GM12878 (cell line): ENCODE measurements around the gene IZUMO1. TPM values are rescaled to one million over a fixed set of nuclear protein-coding genes. Genes with fewer than 3 reads are reported as not detected.
A peak's percentile ranks its signal among the peaks of the same experiment; 100 is the strongest.

Experiments
- ATAC-seq: fragments of 200-7000 bp; cut with Tn5 transposase; 3 replicates; pipeline ENCODE4 v1.9.1; 2020; ENCODE audit warnings: mild to moderate bottlenecking, moderate library complexity
- BruUV-seq: library from RNA; stranded (reverse); fragments of 400-500 nt; replicated peaks from 2 replicates; lab custom pipeline; 2021; lab: Mats Ljungman, UMichigan
- CTCF ChIA-PET: fragments of 300-600 bp; sonication (Branson Sonifier 250); formaldehyde crosslinking; extraction: SDS; loops from one replicate; lab custom pipeline; 2021; ENCODE audit warnings: inconsistent platforms; lab: Yijun Ruan, JAX
- POLR2A ChIA-PET: fragments of 350-600 bp; formaldehyde crosslinking; extraction: SDS; loops from one replicate; lab custom pipeline; 2021; ENCODE audit warnings: inconsistent platforms; lab: Charles Lee
- RAD21 ChIA-PET: fragments of 300-600 bp; sonication (Branson Sonifier 250); formaldehyde crosslinking; loops from one replicate; lab custom pipeline; 2023; ENCODE audit warnings: antibody characterized with exemption; ENCODE audit not compliant: unreplicated experiment; lab: Charles Lee
- SMC1A ChIA-PET: fragments of 300-600 bp; sonication (Branson Sonifier 250); formaldehyde crosslinking; loops from one replicate; lab custom pipeline; 2023; ENCODE audit not compliant: unreplicated experiment, uncharacterized antibody; lab: Charles Lee
- DNase-seq: peaks from one replicate; pipeline ENCODE4 v3.0.0-alpha.2; 2011; ENCODE audit warnings: low read depth, low spot score
- FAIRE-seq: peaks from 3 replicates; lab custom pipeline; 2011; peaks lifted over from hg19 to GRCh38; lab: Jason Lieb, UNC
- H2AFZ ChIP-seq: 2 replicates; pipeline ENCODE4 v1.6.0; 2011; ENCODE audit warnings: low read depth, low read length, control low read depth; ENCODE audit not compliant: control insufficient read depth
- H3K27ac ChIP-seq: 2 replicates; pipeline ENCODE4 v1.5.1; 2011; ENCODE audit warnings: control low read depth; ENCODE audit not compliant: control insufficient read depth, insufficient read depth
- H3K27me3 ChIP-seq, 2 experiments: replicated peaks in 1 of 2; 2 replicates each; pipeline versions ENCODE4 v1.6.0 to v1.6.1; 2011; ENCODE audit warnings: low read length in 1 of 2; ENCODE audit not compliant: control insufficient read depth in 2 of 2, insufficient read depth in 2 of 2
- H3K36me3 ChIP-seq, 2 experiments: 2 replicates each; pipeline ENCODE4 v1.5.1; 2011; ENCODE audit warnings: low read length in 1 of 2; ENCODE audit not compliant: control insufficient read depth in 2 of 2, insufficient read depth in 2 of 2
- H3K4me1 ChIP-seq: 2 replicates; pipeline ENCODE4 v1.6.1; 2011; ENCODE audit warnings: mild to moderate bottlenecking, low read length, moderate library complexity, mixed read lengths; ENCODE audit not compliant: control insufficient read depth, insufficient read depth
- H3K4me2 ChIP-seq: 2 replicates; pipeline ENCODE4 v1.6.0; 2011; ENCODE audit warnings: control low read depth; ENCODE audit not compliant: control insufficient read depth, insufficient read depth
- H3K4me3 ChIP-seq: fragments of 200-600 bp; sonication (generic); 2 replicates; pipeline ENCODE4 v1.5.1; 2016
- H3K79me2 ChIP-seq: 2 replicates; pipeline ENCODE4 v1.6.0; 2011; ENCODE audit warnings: low read length; ENCODE audit not compliant: control insufficient read depth, insufficient read depth
- H3K9ac ChIP-seq: 2 replicates; pipeline ENCODE4 v1.8.0; 2011; ENCODE audit warnings: low read length, control low read depth, mixed read lengths; ENCODE audit not compliant: control insufficient read depth, insufficient read depth
- H3K9me3 ChIP-seq: replicated peaks from 3 replicates; pipeline ENCODE4 v1.5.1; 2011; ENCODE audit warnings: mild to moderate bottlenecking, low read length; ENCODE audit not compliant: control insufficient read depth, insufficient read depth
- H4K20me1 ChIP-seq: 2 replicates; pipeline ENCODE4 v1.6.0; 2011; ENCODE audit not compliant: control insufficient read depth, insufficient read depth
- ATF7 ChIP-seq: fragments of 450-650 bp; IDR thresholded peaks from 2 replicates; pipeline ENCODE4 v1.6.1; 2016; ENCODE audit warnings: low read depth, mild to moderate bottlenecking
- BCL11A ChIP-seq: IDR thresholded peaks from 2 replicates; pipeline ENCODE4 v1.6.1; 2011; ENCODE audit warnings: low read depth, low read length
- BHLHE40 ChIP-seq, 2 experiments: fragments of 450-650 bp in 1 of 2; IDR thresholded peaks; 2 replicates each; pipeline ENCODE4 v1.6.1; 2011 to 2017; ENCODE audit warnings: low read depth in 2 of 2, borderline replicate concordance in 1 of 2, improper control_type of control experiment in 1 of 2, low read length in 1 of 2, mild to moderate bottlenecking in 1 of 2
- CREM ChIP-seq: IDR thresholded peaks from 2 replicates; pipeline ENCODE4 v1.6.1; 2014; ENCODE audit warnings: antibody characterized with exemption, low read depth
- EZH2 ChIP-seq: IDR thresholded peaks from 2 replicates; pipeline ENCODE4 v1.6.1; 2012; ENCODE audit warnings: low read depth, mild to moderate bottlenecking, control low read depth, inconsistent platforms, low read length, borderline replicate concordance; ENCODE audit not compliant: control insufficient read depth
- HCFC1 ChIP-seq: fragments of 150-350 bp; IDR thresholded peaks from 2 replicates; pipeline ENCODE4 v1.6.1; 2014; ENCODE audit warnings: low read length
- IKZF1 ChIP-seq: fragments of 450-650 bp; conservative IDR thresholded peaks from 2 replicates; pipeline ENCODE4 v1.6.1; 2017; ENCODE audit warnings: antibody characterized with exemption, mild to moderate bottlenecking
- RB1 ChIP-seq: fragments of 450-650 bp; formaldehyde crosslinking; IDR thresholded peaks from 2 replicates; pipeline ENCODE4 v1.6.1; 2017; ENCODE audit warnings: mild to moderate bottlenecking, borderline replicate concordance
- RBBP5 ChIP-seq: fragments of 200-600 bp; sonication (generic); conservative IDR thresholded peaks from 2 replicates; pipeline ENCODE4 v1.6.1; 2016
- SIX5 ChIP-seq: IDR thresholded peaks from 2 replicates; pipeline ENCODE4 v1.6.1; 2011; ENCODE audit warnings: mild to moderate bottlenecking, low read depth, low read length, moderate library complexity; ENCODE audit not compliant: severe bottlenecking
- SPI1 ChIP-seq: IDR thresholded peaks from 2 replicates; pipeline ENCODE4 v1.6.1; 2011; ENCODE audit warnings: low read depth, mild to moderate bottlenecking, low read length, moderate library complexity, borderline replicate concordance; ENCODE audit not compliant: insufficient read depth
- SREBF1 ChIP-seq: IDR thresholded peaks from 2 replicates; pipeline ENCODE4 v1.6.1; 2012; ENCODE audit warnings: mild to moderate bottlenecking, low read length
- ZNF217 ChIP-seq: fragments of 450-650 bp; IDR thresholded peaks from 2 replicates; pipeline ENCODE4 v1.6.1; 2017; ENCODE audit warnings: antibody characterized with exemption, mild to moderate bottlenecking
- WGBS: methylation state at CpG from one replicate; pipeline ENCODE4 v1.1.6; 2016; ENCODE audit warnings: low lambda C conversion rate; ENCODE audit not compliant: insufficient replicate concordance, insufficient coverage; ENCODE audit errors: missing lambda C conversion rate; 5-methylcytosine and 5-hydroxymethylcytosine counted together
- in situ Hi-C: fragments of 300-500 bp; cut with MboI; formaldehyde crosslinking; loops from 9 replicates; pipeline ENCODE4 v1.14.3; 2018; ENCODE audit warnings: mixed read lengths
- intact Hi-C: fragments of 100-400 bp; cut with micrococcal nuclease; formaldehyde crosslinking; loops from one replicate; pipeline ENCODE4 v1.14.2; 2022; ENCODE audit not compliant: unreplicated experiment
- polyA plus RNA-seq, 11 experiments: library from polyadenylated mRNA; depleted of rRNA in 4 of 11; unstranded in 6 of 11; stranded (reverse) in 5 of 11; fragments of >200 nt; fragmentation: Nextera tagmentation in 4 of 11; fragmentation: Illumina TruSeq in 1 of 11; extraction: Ambion mirVana in 4 of 11; extraction: Trizol in 1 of 11; gene quantifications; 1 replicate in 1 of 11; 2 replicates in 10 of 11; pipeline versions ENCODE4 v1.2.1 to v1.2.3, GENCODE V29; 2011 to 2016; ENCODE audit warnings: inconsistent platforms in 2 of 11, missing spikeins in 2 of 11, low read depth in 1 of 11
- total RNA-seq, 4 experiments: library from RNA; depleted of rRNA in 3 of 4; stranded (reverse); fragments of >200 nt in 3 of 4; fragmentation: Illumina TruSeq in 1 of 4; extraction: Trizol in 1 of 4; gene quantifications; 2 replicates each; pipeline versions ENCODE4 v1.2.1 to v1.2.3, GENCODE V29; 2013 to 2021
- TF ChIP-seq, protein P1 (sequence below): fragments of 450-650 bp; IDR thresholded peaks from 2 replicates; pipeline ENCODE4 v1.6.1; 2017; ENCODE audit warnings: borderline replicate concordance
- TF ChIP-seq, protein P2 (sequence below): IDR thresholded peaks from 2 replicates; pipeline ENCODE4 v1.6.1; 2011; ENCODE audit warnings: low read depth, mild to moderate bottlenecking, low read length, moderate library complexity, borderline replicate concordance; ENCODE audit errors: extremely low read depth
- TF ChIP-seq, protein P3 (sequence below): fragments of 450-650 bp; IDR thresholded peaks from 2 replicates; pipeline ENCODE4 v1.6.1; 2016; ENCODE audit warnings: mild to moderate bottlenecking, moderate library complexity, borderline replicate concordance

IZUMO1 gene
- total and polyA plus RNA-seq, 10 of the 15 experiments (the other 5 are each of a cell fraction or from before 2014, with no cell fraction given) = not detected

DNA sequence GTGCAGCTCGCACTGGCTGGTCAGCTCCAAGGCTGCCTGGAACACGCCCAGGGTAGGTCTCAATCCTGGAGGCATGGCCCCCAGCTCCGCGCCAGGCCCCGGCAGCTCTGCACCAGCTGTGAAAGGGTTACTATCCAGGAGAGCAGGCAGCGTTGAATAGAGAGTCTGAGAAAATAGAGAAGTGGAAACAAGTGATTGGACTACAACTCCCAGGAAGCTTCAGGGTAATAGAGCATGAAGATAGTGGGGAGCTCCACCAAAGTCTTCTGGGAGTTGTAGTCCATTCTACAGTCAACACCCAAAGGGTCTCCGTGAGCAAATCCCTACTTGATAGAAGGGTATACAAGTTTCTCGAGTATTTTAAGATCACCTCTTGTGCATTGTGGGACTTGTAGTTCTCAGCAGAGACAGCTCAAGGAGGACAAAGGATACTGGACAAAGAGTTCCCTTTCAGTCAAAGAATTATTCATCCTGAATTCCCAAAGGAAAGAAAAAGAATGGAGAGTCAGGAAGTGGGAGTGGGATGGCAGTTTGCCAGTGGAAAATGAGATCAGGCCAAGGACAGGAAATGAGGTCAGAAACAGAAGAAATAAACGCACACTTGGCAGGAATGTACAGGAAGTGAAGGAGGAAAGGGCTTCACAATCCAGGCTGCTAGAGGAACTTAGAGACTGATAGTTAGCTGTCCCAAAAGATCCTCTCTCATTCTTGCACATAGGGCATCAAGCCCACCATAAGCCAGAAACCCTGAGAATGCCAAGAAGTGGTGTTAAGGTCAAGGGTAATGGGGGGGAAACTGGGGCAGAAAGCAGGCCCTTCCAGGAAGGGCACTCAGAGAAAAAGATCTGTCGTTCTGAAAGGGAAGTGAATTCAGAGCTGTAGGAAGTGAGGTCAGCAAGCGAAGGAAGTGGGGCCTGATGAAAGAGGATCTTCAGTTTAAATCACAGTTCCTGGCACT, 21.6 kb downstream of the IZUMO1 start:
- no TSS peak for BruUV-seq
- 33% methylated on average over 11 of the region's 11 CpGs for WGBS
- SMC1A ChIA-PET = interaction anchor here (1.1 kb wide), 1 partner anchor 80 kb away, joined by 3 read pairs; no protein-coding TSS in a partner anchor
- TF ChIP-seq IKZF1 (0 out of 2 replicates have a peak, but pooled peaks have one; percentile 43), ZNF217 (no peak), RBBP5 (no peak), SREBF1 (0 out of 2 replicates have a peak, but pooled peaks have one; percentile 51), HCFC1 (peak; percentile 90), BHLHE40 (IDR thresholded peaks at IDR 0.05; ENCODE audit: borderline replicate concordance in 1 of 2, low read depth in 2 of 2, low read length in 1 of 2) (no peak), ATF7 (no peak), RB1 (no peak), CREM (peak; percentile 45; the same call in 1 of the 2 replicates), SPI1 (peak; percentile 75), SIX5 (peak; percentile 96), EZH2 (no peak), BCL11A (no peak)
- TF ChIP-seq, protein P1, sequence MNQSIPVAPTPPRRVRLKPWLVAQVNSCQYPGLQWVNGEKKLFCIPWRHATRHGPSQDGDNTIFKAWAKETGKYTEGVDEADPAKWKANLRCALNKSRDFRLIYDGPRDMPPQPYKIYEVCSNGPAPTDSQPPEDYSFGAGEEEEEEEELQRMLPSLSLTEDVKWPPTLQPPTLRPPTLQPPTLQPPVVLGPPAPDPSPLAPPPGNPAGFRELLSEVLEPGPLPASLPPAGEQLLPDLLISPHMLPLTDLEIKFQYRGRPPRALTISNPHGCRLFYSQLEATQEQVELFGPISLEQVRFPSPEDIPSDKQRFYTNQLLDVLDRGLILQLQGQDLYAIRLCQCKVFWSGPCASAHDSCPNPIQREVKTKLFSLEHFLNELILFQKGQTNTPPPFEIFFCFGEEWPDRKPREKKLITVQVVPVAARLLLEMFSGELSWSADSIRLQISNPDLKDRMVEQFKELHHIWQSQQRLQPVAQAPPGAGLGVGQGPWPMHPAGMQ = no peak
- TF ChIP-seq, protein P2, sequence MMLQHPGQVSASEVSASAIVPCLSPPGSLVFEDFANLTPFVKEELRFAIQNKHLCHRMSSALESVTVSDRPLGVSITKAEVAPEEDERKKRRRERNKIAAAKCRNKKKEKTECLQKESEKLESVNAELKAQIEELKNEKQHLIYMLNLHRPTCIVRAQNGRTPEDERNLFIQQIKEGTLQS = peak; percentile 51; the same call in 1 of the 2 replicates
- TF ChIP-seq, protein P3, sequence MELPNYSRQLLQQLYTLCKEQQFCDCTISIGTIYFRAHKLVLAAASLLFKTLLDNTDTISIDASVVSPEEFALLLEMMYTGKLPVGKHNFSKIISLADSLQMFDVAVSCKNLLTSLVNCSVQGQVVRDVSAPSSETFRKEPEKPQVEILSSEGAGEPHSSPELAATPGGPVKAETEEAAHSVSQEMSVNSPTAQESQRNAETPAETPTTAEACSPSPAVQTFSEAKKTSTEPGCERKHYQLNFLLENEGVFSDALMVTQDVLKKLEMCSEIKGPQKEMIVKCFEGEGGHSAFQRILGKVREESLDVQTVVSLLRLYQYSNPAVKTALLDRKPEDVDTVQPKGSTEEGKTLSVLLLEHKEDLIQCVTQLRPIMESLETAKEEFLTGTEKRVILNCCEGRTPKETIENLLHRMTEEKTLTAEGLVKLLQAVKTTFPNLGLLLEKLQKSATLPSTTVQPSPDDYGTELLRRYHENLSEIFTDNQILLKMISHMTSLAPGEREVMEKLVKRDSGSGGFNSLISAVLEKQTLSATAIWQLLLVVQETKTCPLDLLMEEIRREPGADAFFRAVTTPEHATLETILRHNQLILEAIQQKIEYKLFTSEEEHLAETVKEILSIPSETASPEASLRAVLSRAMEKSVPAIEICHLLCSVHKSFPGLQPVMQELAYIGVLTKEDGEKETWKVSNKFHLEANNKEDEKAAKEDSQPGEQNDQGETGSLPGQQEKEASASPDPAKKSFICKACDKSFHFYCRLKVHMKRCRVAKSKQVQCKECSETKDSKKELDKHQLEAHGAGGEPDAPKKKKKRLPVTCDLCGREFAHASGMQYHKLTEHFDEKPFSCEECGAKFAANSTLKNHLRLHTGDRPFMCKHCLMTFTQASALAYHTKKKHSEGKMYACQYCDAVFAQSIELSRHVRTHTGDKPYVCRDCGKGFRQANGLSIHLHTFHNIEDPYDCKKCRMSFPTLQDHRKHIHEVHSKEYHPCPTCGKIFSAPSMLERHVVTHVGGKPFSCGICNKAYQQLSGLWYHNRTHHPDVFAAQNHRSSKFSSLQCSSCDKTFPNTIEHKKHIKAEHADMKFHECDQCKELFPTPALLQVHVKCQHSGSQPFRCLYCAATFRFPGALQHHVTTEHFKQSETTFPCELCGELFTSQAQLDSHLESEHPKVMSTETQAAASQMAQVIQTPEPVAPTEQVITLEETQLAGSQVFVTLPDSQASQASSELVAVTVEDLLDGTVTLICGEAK = no peak
- Histone ChIP-seq H3K4me2 (no peak overlapping the region), H3K27ac (no peak overlapping the region), H3K79me2 (no peaks in the 10 kb centered on the region), H4K20me1 (no peaks in the 10 kb centered on the region), H3K4me1 (peaks cover 4% of the 10 kb centered on the region), H3K9me3 (peaks cover 8% of the 10 kb centered on the region; the same call in 2 of the 3 replicates), H3K4me3 (no peak overlapping the region), H2AFZ (peak overlapping the region; percentile 3), H3K36me3 (no peaks in the 10 kb centered on the region), H3K27me3 (no peaks in the 10 kb centered on the region), H3K9ac (no peak overlapping the region)
- POLR2A ChIA-PET = interaction anchor here (0.7 to 2.1 kb wide), 2 partner anchors 12 to 75 kb away, joined by 5 to 7 read pairs; no protein-coding TSS in a partner anchor
- intact Hi-C loops = no loop called here
- FAIRE-seq (peak; percentile 7), ATAC-seq (peak; percentile 20; the same call in 2 of the 3 replicates), DNase-seq (no peak)
- CTCF ChIA-PET = interaction anchor here (1.2 to 1.5 kb wide), 2 partner anchors 51 to 71 kb away, joined by 3 to 4 read pairs; no protein-coding TSS in a partner anchor
- in situ Hi-C loops = no loop called here
- RAD21 ChIA-PET = interaction anchor here (1.4 kb wide), 1 partner anchor 11 kb away, joined by 4 read pairs; no protein-coding TSS in a partner anchor
